Measurements from ENCODE around the gene ADA. TPM values are rescaled to one million over a fixed set of nuclear protein-coding genes. Genes with fewer than 3 reads are reported as not detected.

ADA gene
- total RNA-seq, 5 donors from 2014 or later (not counting 1 experiment from before 2014, with no cell fraction given), result 21.9 to 42.1 (median 33.3) TPM

- ChIA-PET CTCF (no interaction called here), POLR2A (no interaction called here)
- Histone ChIP-seq H3K9me3 (no peaks in the 10 kb centered on the region), H3K36me3 (ENCODE audit: control insufficient read depth in 2 of 2, extremely low read depth in 1 of 2, insufficient read depth in 1 of 2, low read length in 1 of 2) (peaks cover 18 to 20% of the 10 kb centered on the region in 2 donors), H3K27ac (ENCODE audit: low read length) (no peak overlapping the region), H3K4me1 (ENCODE audit: control insufficient read depth in 1 of 2, extremely low read depth in 1 of 2, insufficient read depth in 2 of 2, low read length in 2 of 2) (peaks cover 26 to 53% of the 10 kb centered on the region in 2 experiments), H3K4me3 (ENCODE audit: control insufficient read depth in 1 of 2, extremely low read depth in 1 of 2, low read length in 1 of 2) (no peak overlapping the region), H3K27me3 (replicated peaks in 1 of 2; ENCODE audit: control insufficient read depth in 2 of 2, extremely low read depth in 1 of 2, insufficient read depth in 2 of 2, low read length in 1 of 2) (no peaks in the 10 kb centered on the region)
- WGBS (ENCODE audit: insufficient coverage), result 93% methylated on average over 1 of the region's 2 CpGs
- H3K4me1 Mint-ChIP-seq, result peaks cover 45 to 60% (median 58%) of the 10 kb centered on the region in 3 donors
- no peak overlapping the region for H3K4me3 Mint-ChIP-seq
- peaks cover 30% of the 10 kb centered on the region for H3K36me3 Mint-ChIP-seq
- no peak for ATAC-seq (replicated peaks in 1 of 4)
- H3K27ac Mint-ChIP-seq, result peak overlapping the region; percentile 36 to 94
- no peaks in the 10 kb centered on the region for H3K9me3 Mint-ChIP-seq
- no peaks in the 10 kb centered on the region for H3K27me3 Mint-ChIP-seq
- no peak for DNase-seq
Observed at GRCh38 chr20:44640522-44640921, 11.0 kb downstream of the ADA start.

DNA sequence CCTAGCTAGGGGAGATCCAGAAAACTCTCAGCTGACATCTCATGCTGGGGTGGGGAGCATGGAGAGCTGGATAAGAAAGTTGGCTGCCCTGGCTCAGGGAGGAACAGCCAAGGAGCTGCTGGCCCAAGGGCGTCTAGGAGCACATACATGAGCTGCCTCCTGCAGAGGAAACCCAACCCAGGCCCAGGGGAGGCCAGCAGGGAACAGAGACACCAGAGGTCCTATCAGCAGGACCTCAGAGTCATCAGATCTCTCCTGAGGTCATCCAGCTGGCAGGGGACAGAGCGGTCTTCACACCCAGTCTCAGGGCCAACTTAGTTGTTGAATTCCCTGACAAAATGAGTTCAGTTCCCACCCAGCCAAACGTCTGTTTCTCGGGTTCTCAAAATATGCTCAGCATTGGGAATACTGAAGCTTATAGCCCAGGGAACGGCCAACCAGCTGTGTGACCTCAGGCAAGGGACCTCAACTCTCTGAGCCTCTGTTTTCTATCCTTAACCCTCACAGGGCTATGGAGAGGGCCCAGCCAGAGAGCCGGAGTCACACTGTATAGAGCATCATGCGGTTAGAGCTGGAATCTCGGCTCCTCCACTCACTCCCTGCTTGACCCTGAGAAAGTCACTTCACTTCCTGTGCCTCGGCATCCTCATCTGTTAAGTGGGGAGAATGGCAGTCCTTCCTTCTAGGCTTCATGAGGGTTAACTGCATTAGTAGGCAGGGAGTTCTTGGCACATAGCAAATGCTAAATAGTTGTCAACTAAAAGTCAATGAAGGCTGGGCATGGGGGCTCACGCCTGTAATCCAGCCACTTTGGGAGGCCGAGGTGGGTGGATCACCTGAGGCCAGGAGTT lies 13.8 kb downstream of the ADA start:
- ChIA-PET CTCF (interaction anchor here in 1 of 2 donors (0.6 kb wide), 1 partner anchor 45 kb away, joined by 3 read pairs; no protein-coding TSS in a partner anchor), POLR2A (no interaction called here)
- no peaks in the 10 kb centered on the region for H3K9me3 ChIP-seq
- H3K27ac Mint-ChIP-seq, result no peak overlapping the region
- H3K9me3 Mint-ChIP-seq, result no peaks in the 10 kb centered on the region
- peaks cover 31 to 44% of the 10 kb centered on the region in 2 donors for H3K36me3 ChIP-seq (ENCODE audit: control insufficient read depth in 2 of 2, extremely low read depth in 1 of 2, insufficient read depth in 1 of 2, low read length in 1 of 2)
- H3K36me3 Mint-ChIP-seq, result peaks cover 52% of the 10 kb centered on the region
- no peak overlapping the region for H3K4me3 ChIP-seq (ENCODE audit: control insufficient read depth in 1 of 2, extremely low read depth in 1 of 2, low read length in 1 of 2)
- peaks cover 4 to 25% of the 10 kb centered on the region in 2 experiments for H3K4me1 ChIP-seq (ENCODE audit: control insufficient read depth in 1 of 2, extremely low read depth in 1 of 2, insufficient read depth in 2 of 2, low read length in 2 of 2)
- ATAC-seq (replicated peaks in 1 of 4) (no peak), DNase-seq (no peak)
- H3K27me3 Mint-ChIP-seq, result no peaks in the 10 kb centered on the region
- 97% methylated on average over 3 of the region's 11 CpGs for WGBS (ENCODE audit: insufficient coverage)
- H3K4me3 Mint-ChIP-seq, result no peak overlapping the region
- peaks cover 19 to 33% (median 31%) of the 10 kb centered on the region in 3 donors for H3K4me1 Mint-ChIP-seq
- H3K27me3 ChIP-seq (replicated peaks in 1 of 2; ENCODE audit: control insufficient read depth in 2 of 2, extremely low read depth in 1 of 2, insufficient read depth in 2 of 2, low read length in 1 of 2), result no peaks in the 10 kb centered on the region
- no peak overlapping the region for H3K27ac ChIP-seq (ENCODE audit: low read length)

GRCh38 chr20:44637042-44637441 lies 14.5 kb downstream of the ADA start:
- peaks cover 54% of the 10 kb centered on the region for H3K36me3 Mint-ChIP-seq
- H3K4me3 ChIP-seq (ENCODE audit: control insufficient read depth in 1 of 2, extremely low read depth in 1 of 2, low read length in 1 of 2), result no peak overlapping the region
- no peak for ATAC-seq (replicated peaks in 1 of 4)
- ChIA-PET CTCF (interaction anchor here in 1 of 2 donors (0.6 kb wide), 1 partner anchor 46 kb away, joined by 3 read pairs; no protein-coding TSS in a partner anchor), POLR2A (no interaction called here)
- WGBS (ENCODE audit: insufficient coverage), result 100% methylated on average over 2 of the region's 5 CpGs
- H3K27ac ChIP-seq (ENCODE audit: low read length), result no peak overlapping the region
- no peak overlapping the region for H3K4me3 Mint-ChIP-seq
- H3K4me1 ChIP-seq (ENCODE audit: control insufficient read depth in 1 of 2, extremely low read depth in 1 of 2, insufficient read depth in 2 of 2, low read length in 2 of 2), result peaks cover 0 to 18% of the 10 kb centered on the region in 2 experiments
- no peak overlapping the region for H3K27ac Mint-ChIP-seq
- no peaks in the 10 kb centered on the region for H3K27me3 Mint-ChIP-seq
- DNase-seq, result no peak
- no peaks in the 10 kb centered on the region for H3K9me3 Mint-ChIP-seq
- peaks cover 12 to 26% (median 24%) of the 10 kb centered on the region in 3 donors for H3K4me1 Mint-ChIP-seq
- no peaks in the 10 kb centered on the region for H3K9me3 ChIP-seq
- H3K36me3 ChIP-seq (ENCODE audit: control insufficient read depth in 2 of 2, extremely low read depth in 1 of 2, insufficient read depth in 1 of 2, low read length in 1 of 2), result peaks cover 31 to 48% of the 10 kb centered on the region in 2 donors
- no peaks in the 10 kb centered on the region for H3K27me3 ChIP-seq (replicated peaks in 1 of 2; ENCODE audit: control insufficient read depth in 2 of 2, extremely low read depth in 1 of 2, insufficient read depth in 2 of 2, low read length in 1 of 2)

GRCh38 chr20:44635877-44636276 lies 15.6 kb downstream of the ADA start:
- DNase-seq (no peak), ATAC-seq (replicated peaks in 1 of 4) (no peak)
- no peaks in the 10 kb centered on the region for H3K27me3 Mint-ChIP-seq
- H3K9me3 ChIP-seq, result no peaks in the 10 kb centered on the region
- H3K4me1 Mint-ChIP-seq, result peaks cover 4 to 19% (median 15%) of the 10 kb centered on the region in 3 donors
- peaks cover 0 to 8% of the 10 kb centered on the region in 2 experiments for H3K4me1 ChIP-seq (ENCODE audit: control insufficient read depth in 1 of 2, extremely low read depth in 1 of 2, insufficient read depth in 2 of 2, low read length in 2 of 2)
- 82% methylated on average over 4 of the region's 4 CpGs for WGBS (ENCODE audit: insufficient coverage)
- H3K4me3 Mint-ChIP-seq, result no peak overlapping the region
- peaks cover 31 to 52% of the 10 kb centered on the region in 2 donors for H3K36me3 ChIP-seq (ENCODE audit: control insufficient read depth in 2 of 2, extremely low read depth in 1 of 2, insufficient read depth in 1 of 2, low read length in 1 of 2)
- peaks cover 62% of the 10 kb centered on the region for H3K36me3 Mint-ChIP-seq
- no peaks in the 10 kb centered on the region for H3K27me3 ChIP-seq (replicated peaks in 1 of 2; ENCODE audit: control insufficient read depth in 2 of 2, extremely low read depth in 1 of 2, insufficient read depth in 2 of 2, low read length in 1 of 2)
- no peak overlapping the region for H3K27ac ChIP-seq (ENCODE audit: low read length)
- H3K27ac Mint-ChIP-seq, result no peak overlapping the region
- ChIA-PET CTCF (no interaction called here), POLR2A (no interaction called here)
- H3K4me3 ChIP-seq (ENCODE audit: control insufficient read depth in 1 of 2, extremely low read depth in 1 of 2, low read length in 1 of 2), result no peak overlapping the region
- no peaks in the 10 kb centered on the region for H3K9me3 Mint-ChIP-seq

DNA sequence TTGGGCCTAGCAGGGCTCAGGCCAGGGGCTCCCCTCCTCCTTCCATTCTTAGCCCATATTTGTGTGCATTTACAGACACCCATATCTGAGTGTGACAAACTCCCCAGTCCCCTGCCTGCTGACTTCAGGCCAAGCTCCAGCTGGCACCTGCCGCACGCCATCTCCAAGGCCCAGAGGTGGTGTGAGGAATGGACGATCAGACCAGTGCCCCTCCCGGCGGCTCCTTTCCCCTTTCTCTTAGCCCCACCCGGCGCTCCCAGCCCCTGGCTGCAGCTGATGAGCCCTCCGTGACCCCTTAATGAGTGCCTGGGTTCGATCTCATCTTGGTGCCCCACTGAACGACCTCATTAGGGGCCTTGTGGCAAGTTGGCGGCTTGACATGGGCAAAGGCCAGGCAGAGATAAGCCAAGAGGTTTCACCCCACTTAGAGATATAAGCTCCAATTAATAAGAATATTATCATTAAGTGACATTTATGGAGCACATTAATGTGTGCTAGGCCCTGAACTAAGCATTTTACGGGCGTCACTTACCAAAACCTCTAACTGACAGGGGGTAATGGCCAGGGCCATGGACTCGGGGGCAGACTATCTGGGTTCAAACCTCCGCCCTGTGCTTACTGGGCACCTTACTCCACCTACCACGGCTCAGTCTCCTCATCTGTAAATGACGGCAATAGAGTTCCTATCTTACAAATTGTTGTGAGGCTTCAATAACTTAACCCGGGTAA lies 17.5 kb downstream of the ADA start:
- Mint-ChIP-seq H3K27me3 (no peaks in the 10 kb centered on the region), H3K4me1 (peaks cover 1 to 12% (median 6%) of the 10 kb centered on the region in 3 donors), H3K4me3 (no peak overlapping the region), H3K36me3 (peaks cover 56% of the 10 kb centered on the region), H3K27ac (no peak overlapping the region), H3K9me3 (no peaks in the 10 kb centered on the region)
- ChIA-PET POLR2A (no interaction called here), CTCF (no interaction called here)
- Histone ChIP-seq H3K27ac (ENCODE audit: low read length) (no peak overlapping the region), H3K27me3 (replicated peaks in 1 of 2; ENCODE audit: control insufficient read depth in 2 of 2, extremely low read depth in 1 of 2, insufficient read depth in 2 of 2, low read length in 1 of 2) (no peaks in the 10 kb centered on the region), H3K36me3 (ENCODE audit: control insufficient read depth in 2 of 2, extremely low read depth in 1 of 2, insufficient read depth in 1 of 2, low read length in 1 of 2) (peaks cover 30 to 55% of the 10 kb centered on the region in 2 donors), H3K4me1 (ENCODE audit: control insufficient read depth in 1 of 2, extremely low read depth in 1 of 2, insufficient read depth in 2 of 2, low read length in 2 of 2) (no peaks in the 10 kb centered on the region), H3K9me3 (no peaks in the 10 kb centered on the region), H3K4me3 (ENCODE audit: control insufficient read depth in 1 of 2, extremely low read depth in 1 of 2, low read length in 1 of 2) (no peak overlapping the region)
- 98% methylated on average over 9 of the region's 18 CpGs for whole genome bisulfite sequencing (ENCODE audit: insufficient coverage)
- DNase-seq, result no peak
- no peak for ATAC-seq (replicated peaks in 1 of 4)

- no peak overlapping the region for H3K4me3 ChIP-seq (ENCODE audit: control insufficient read depth in 1 of 2, extremely low read depth in 1 of 2, low read length in 1 of 2)
- no peaks in the 10 kb centered on the region for H3K27me3 Mint-ChIP-seq
- H3K27me3 ChIP-seq (replicated peaks in 1 of 2; ENCODE audit: control insufficient read depth in 2 of 2, extremely low read depth in 1 of 2, insufficient read depth in 2 of 2, low read length in 1 of 2), result no peaks in the 10 kb centered on the region
- H3K27ac Mint-ChIP-seq, result peak overlapping the region in 1 of 2 donors; percentile 49
- H3K27ac ChIP-seq (ENCODE audit: low read length), result no peak overlapping the region
- DNase-seq (no peak), ATAC-seq (replicated peaks in 1 of 4) (no peak)
- H3K36me3 Mint-ChIP-seq, result peaks cover 54% of the 10 kb centered on the region
- 89% methylated on average over 2 of the region's 3 CpGs for WGBS (ENCODE audit: insufficient coverage)
- CTCF ChIA-PET, result no interaction called here
- H3K4me1 ChIP-seq (ENCODE audit: control insufficient read depth in 1 of 2, extremely low read depth in 1 of 2, insufficient read depth in 2 of 2, low read length in 2 of 2), result no peaks in the 10 kb centered on the region
- POLR2A ChIA-PET, result no interaction called here
- peaks cover 32 to 59% of the 10 kb centered on the region in 2 donors for H3K36me3 ChIP-seq (ENCODE audit: control insufficient read depth in 2 of 2, extremely low read depth in 1 of 2, insufficient read depth in 1 of 2, low read length in 1 of 2)
- H3K4me1 Mint-ChIP-seq, result peaks cover 0 to 6% (median 0%) of the 10 kb centered on the region in 3 donors
- H3K9me3 Mint-ChIP-seq, result no peaks in the 10 kb centered on the region
- H3K4me3 Mint-ChIP-seq, result no peak overlapping the region
- no peaks in the 10 kb centered on the region for H3K9me3 ChIP-seq
Observed at GRCh38 chr20:44633187-44633810, 18.2 kb downstream of the ADA start.

Measured in T-cell (primary cell).